ENCODE results near the gene SLC44A4. TPM values are rescaled to one million over a fixed set of nuclear protein-coding genes. Genes with fewer than 3 reads are reported as not detected.

SLC44A4 gene
- total and polyA plus RNA-seq, 2 donors: 0.42 to 1.7 TPM

GRCh38 chr6:31905041-31905440 lies 26.2 kb upstream of the SLC44A4 start:
- H3K9me3 ChIP-seq (ENCODE audit: control insufficient read depth in 2 of 2, insufficient read depth in 1 of 2, low read length in 1 of 2): no peaks in the 10 kb centered on the region
- no peak overlapping the region for H3K4me3 ChIP-seq (ENCODE audit: low read length in 2 of 2)
- peaks cover 8 to 15% of the 10 kb centered on the region in 2 donors for H3K4me1 ChIP-seq (ENCODE audit: control insufficient read depth in 2 of 2, insufficient read depth in 2 of 2, low read length in 2 of 2)
- 96% methylated on average over 1 of the region's 1 CpG for WGBS
- H3K27me3 ChIP-seq (ENCODE audit: control insufficient read depth in 2 of 2, insufficient read depth in 1 of 2, low read length in 1 of 2): no peaks in the 10 kb centered on the region
- peaks cover 0 to under 1% of the 10 kb centered on the region in 2 donors for H3K36me3 ChIP-seq (ENCODE audit: control insufficient read depth in 2 of 2, insufficient read depth in 2 of 2, low read length in 1 of 2)
- no peak for DNase-seq (ENCODE audit: low read depth in 6 of 9, low spot score in 9 of 9)
- no peak overlapping the region for H3K27ac ChIP-seq (ENCODE audit: low read depth in 1 of 2, low read length in 1 of 2)

GRCh38 chr6:31903957-31904356 lies 25.2 kb upstream of the SLC44A4 start:
- no peak overlapping the region for H3K27ac ChIP-seq (ENCODE audit: low read depth in 1 of 2, low read length in 1 of 2)
- H3K36me3 ChIP-seq (ENCODE audit: control insufficient read depth in 2 of 2, insufficient read depth in 2 of 2, low read length in 1 of 2): peaks cover 0 to 4% of the 10 kb centered on the region in 2 donors
- 97% methylated on average over 3 of the region's 3 CpGs for WGBS
- H3K9me3 ChIP-seq (ENCODE audit: control insufficient read depth in 2 of 2, insufficient read depth in 1 of 2, low read length in 1 of 2): no peaks in the 10 kb centered on the region
- H3K27me3 ChIP-seq (ENCODE audit: control insufficient read depth in 2 of 2, insufficient read depth in 1 of 2, low read length in 1 of 2): no peaks in the 10 kb centered on the region
- DNase-seq (ENCODE audit: low read depth in 6 of 9, low spot score in 9 of 9): no peak
- H3K4me1 ChIP-seq (ENCODE audit: control insufficient read depth in 2 of 2, insufficient read depth in 2 of 2, low read length in 2 of 2): peaks cover 14 to 19% of the 10 kb centered on the region in 2 donors
- H3K4me3 ChIP-seq (ENCODE audit: low read length in 2 of 2): no peak overlapping the region

- Histone ChIP-seq H3K27me3 (ENCODE audit: control insufficient read depth in 2 of 2, insufficient read depth in 1 of 2, low read length in 1 of 2) (no peaks in the 10 kb centered on the region), H3K4me1 (ENCODE audit: control insufficient read depth in 2 of 2, insufficient read depth in 2 of 2, low read length in 2 of 2) (peaks cover 19 to 25% of the 10 kb centered on the region in 2 donors), H3K27ac (ENCODE audit: low read depth in 1 of 2, low read length in 1 of 2) (peak within 1 kb of the TSS; percentile 82 to 84), H3K9me3 (ENCODE audit: control insufficient read depth in 2 of 2, insufficient read depth in 1 of 2, low read length in 1 of 2) (no peaks in the 10 kb centered on the region), H3K4me3 (ENCODE audit: low read length in 2 of 2) (peak within 1 kb of the TSS; percentile 57 to 69), H3K36me3 (ENCODE audit: control insufficient read depth in 2 of 2, insufficient read depth in 2 of 2, low read length in 1 of 2) (peaks cover 0 to 4% of the 10 kb centered on the region in 2 donors)
- DNase-seq (ENCODE audit: low read depth in 6 of 9, low spot score in 9 of 9): peak; percentile 58 to 90 (median 77)
- under 1% methylated on average over 77 of the region's 77 CpGs for WGBS
These were observed 23.3 kb upstream of the SLC44A4 start, which contains the start of gene ZBTB12 for GRCh38 chr6:31901953-31902643. ZBTB12 (minus strand) TSS chr6:31902086; CDS start chr6:31901305, 781 bp downstream.

GRCh38 chr6:31901415-31901952 lies 22.7 kb upstream of the SLC44A4 start:
- Histone ChIP-seq H3K4me1 (ENCODE audit: control insufficient read depth in 2 of 2, insufficient read depth in 2 of 2, low read length in 2 of 2) (peaks cover 23 to 30% of the 10 kb centered on the region in 2 donors), H3K27me3 (ENCODE audit: control insufficient read depth in 2 of 2, insufficient read depth in 1 of 2, low read length in 1 of 2) (no peaks in the 10 kb centered on the region), H3K4me3 (ENCODE audit: low read length in 2 of 2) (peak overlapping the region; percentile 57 to 69), H3K36me3 (ENCODE audit: control insufficient read depth in 2 of 2, insufficient read depth in 2 of 2, low read length in 1 of 2) (peaks cover under 1 to 4% of the 10 kb centered on the region in 2 donors), H3K27ac (ENCODE audit: low read depth in 1 of 2, low read length in 1 of 2) (peak overlapping the region; percentile 42 to 44), H3K9me3 (ENCODE audit: control insufficient read depth in 2 of 2, insufficient read depth in 1 of 2, low read length in 1 of 2) (no peaks in the 10 kb centered on the region)
- peak in 5 of 9 donors; percentile 27 to 66 (median 44) for DNase-seq (ENCODE audit: low read depth in 6 of 9, low spot score in 9 of 9)
- WGBS: 4% methylated on average over 45 of the region's 45 CpGs

- H3K36me3 ChIP-seq (ENCODE audit: control insufficient read depth in 2 of 2, insufficient read depth in 2 of 2, low read length in 1 of 2): peaks cover 6 to 8% of the 10 kb centered on the region in 2 donors
- no peak overlapping the region for H3K27ac ChIP-seq (ENCODE audit: low read depth in 1 of 2, low read length in 1 of 2)
- 87% methylated on average over 29 of the region's 29 CpGs for WGBS
- peaks cover 23 to 34% of the 10 kb centered on the region in 2 donors for H3K4me1 ChIP-seq (ENCODE audit: control insufficient read depth in 2 of 2, insufficient read depth in 2 of 2, low read length in 2 of 2)
- no peaks in the 10 kb centered on the region for H3K27me3 ChIP-seq (ENCODE audit: control insufficient read depth in 2 of 2, insufficient read depth in 1 of 2, low read length in 1 of 2)
- no peaks in the 10 kb centered on the region for H3K9me3 ChIP-seq (ENCODE audit: control insufficient read depth in 2 of 2, insufficient read depth in 1 of 2, low read length in 1 of 2)
- H3K4me3 ChIP-seq (ENCODE audit: low read length in 2 of 2): peak overlapping the region; percentile 57 to 69
- DNase-seq (ENCODE audit: low read depth in 6 of 9, low spot score in 9 of 9): no peak
These were observed 22.2 kb upstream of the SLC44A4 start for GRCh38 chr6:31900917-31901414.

GRCh38 chr6:31899882-31900722 lies 21.3 kb upstream of the SLC44A4 start:
- Histone ChIP-seq H3K27me3 (ENCODE audit: control insufficient read depth in 2 of 2, insufficient read depth in 1 of 2, low read length in 1 of 2) (no peaks in the 10 kb centered on the region), H3K9me3 (ENCODE audit: control insufficient read depth in 2 of 2, insufficient read depth in 1 of 2, low read length in 1 of 2) (no peaks in the 10 kb centered on the region), H3K36me3 (ENCODE audit: control insufficient read depth in 2 of 2, insufficient read depth in 2 of 2, low read length in 1 of 2) (peaks cover 10 to 13% of the 10 kb centered on the region in 2 donors), H3K27ac (ENCODE audit: low read depth in 1 of 2, low read length in 1 of 2) (no peak overlapping the region), H3K4me1 (ENCODE audit: control insufficient read depth in 2 of 2, insufficient read depth in 2 of 2, low read length in 2 of 2) (peaks cover 23 to 34% of the 10 kb centered on the region in 2 donors), H3K4me3 (ENCODE audit: low read length in 2 of 2) (no peak overlapping the region)
- WGBS: 88% methylated on average over 49 of the region's 49 CpGs
- DNase-seq (ENCODE audit: low read depth in 6 of 9, low spot score in 9 of 9): no peak

- Histone ChIP-seq H3K27ac (ENCODE audit: low read depth in 1 of 2, low read length in 1 of 2) (no peak overlapping the region), H3K27me3 (ENCODE audit: control insufficient read depth in 2 of 2, insufficient read depth in 1 of 2, low read length in 1 of 2) (no peaks in the 10 kb centered on the region), H3K36me3 (ENCODE audit: control insufficient read depth in 2 of 2, insufficient read depth in 2 of 2, low read length in 1 of 2) (peaks cover 17 to 18% of the 10 kb centered on the region in 2 donors), H3K4me3 (ENCODE audit: low read length in 2 of 2) (no peak overlapping the region), H3K9me3 (ENCODE audit: control insufficient read depth in 2 of 2, insufficient read depth in 1 of 2, low read length in 1 of 2) (no peaks in the 10 kb centered on the region), H3K4me1 (ENCODE audit: control insufficient read depth in 2 of 2, insufficient read depth in 2 of 2, low read length in 2 of 2) (peaks cover 23 to 34% of the 10 kb centered on the region in 2 donors)
- WGBS: 83% methylated on average over 5 of the region's 5 CpGs
- DNase-seq (ENCODE audit: low read depth in 6 of 9, low spot score in 9 of 9): no peak
These were observed 20.4 kb upstream of the SLC44A4 start for GRCh38 chr6:31899215-31899614.

- Histone ChIP-seq H3K36me3 (ENCODE audit: control insufficient read depth in 2 of 2, insufficient read depth in 2 of 2, low read length in 1 of 2) (peaks cover 20 to 23% of the 10 kb centered on the region in 2 donors), H3K9me3 (ENCODE audit: control insufficient read depth in 2 of 2, insufficient read depth in 1 of 2, low read length in 1 of 2) (no peaks in the 10 kb centered on the region), H3K27me3 (ENCODE audit: control insufficient read depth in 2 of 2, insufficient read depth in 1 of 2, low read length in 1 of 2) (no peaks in the 10 kb centered on the region), H3K27ac (ENCODE audit: low read depth in 1 of 2, low read length in 1 of 2) (peak overlapping the region; percentile 81 to 84), H3K4me1 (ENCODE audit: control insufficient read depth in 2 of 2, insufficient read depth in 2 of 2, low read length in 2 of 2) (peaks cover 23 to 34% of the 10 kb centered on the region in 2 donors), H3K4me3 (ENCODE audit: low read length in 2 of 2) (peak overlapping the region; percentile 74 to 89)
- peak in 6 of 9 donors; percentile 46 to 79 (median 57) for DNase-seq (ENCODE audit: low read depth in 6 of 9, low spot score in 9 of 9)
- WGBS: 21% methylated on average over 8 of the region's 8 CpGs
These were observed 19.7 kb upstream of the SLC44A4 start for GRCh38 chr6:31898383-31899011.
